Stomach (tissue), 9 donors: ENCODE results near the gene LIPT1. TPM values are rescaled to one million over a fixed set of nuclear protein-coding genes. Genes with fewer than 3 reads are reported as not detected.

Experiments used
- DNase-seq, 2 donors: peaks; one replicate each; pipeline versions ENCODE4 v3.0.0 to v3.0.0-alpha.2; 2013 to 2019
- H3K27ac ChIP-seq, 5 donors: fragments of 200-600 bp in 4 of 5; sonication (generic) in 4 of 5; one replicate each; pipeline ENCODE4 v1.5.1; 2013 to 2019; ENCODE audit warnings: mild to moderate bottlenecking in 1 of 5, moderate library complexity in 1 of 5
- H3K27me3 ChIP-seq, 3 donors: fragments of 200-600 bp; sonication (generic); one replicate each; pipeline ENCODE4 v1.5.1; 2017 to 2019; ENCODE audit warnings: mixed run types in 1 of 3
- H3K36me3 ChIP-seq, 4 donors: fragments of 200-600 bp; sonication (generic); 1 replicate in 3 of 4; 2 replicates in 1 of 4; pipeline ENCODE4 v1.5.1; 2016 to 2019
- H3K4me1 ChIP-seq, 4 donors: fragments of 200-600 bp; sonication (generic); one replicate each; pipeline ENCODE4 v1.5.1; 2016 to 2019
- H3K4me3 ChIP-seq, 4 donors: fragments of 200-600 bp; sonication (generic) in 3 of 4; one replicate each; pipeline ENCODE4 v1.5.1; 2016 to 2019; ENCODE audit warnings: mild to moderate bottlenecking in 1 of 4
- H3K9me3 ChIP-seq, 4 donors: fragments of 200-600 bp; sonication (generic); one replicate each; pipeline ENCODE4 v1.5.1; 2016 to 2019
- EP300 ChIP-seq: sonication (generic); formaldehyde crosslinking; IDR thresholded peaks from one replicate; pipeline ENCODE4 v1.6.1; 2017; ENCODE audit warnings: antibody characterized with exemption
- POLR2A ChIP-seq, 4 donors: fragments of 450-650 bp; IDR thresholded peaks; one replicate each; pipeline ENCODE4 v1.6.1; 2016; ENCODE audit warnings: antibody characterized with exemption in 4 of 4, control low read depth in 2 of 4, mild to moderate bottlenecking in 1 of 4, moderate library complexity in 1 of 4
- POLR2AphosphoS5 ChIP-seq, 3 donors: sonication (generic); formaldehyde crosslinking; IDR thresholded peaks; one replicate each; pipeline ENCODE4 v1.6.1; 2016; ENCODE audit warnings: antibody characterized with exemption in 3 of 3
- WGBS, 5 donors: extraction: QIAGEN DNeasy Blood & Tissue Kit in 3 of 5; methylation state at CpG; one replicate each; pipeline versions ENCODE4 v1.1.5 to v1.1.7; 2013 to 2018; 5-methylcytosine and 5-hydroxymethylcytosine counted together
- intact Hi-C: fragments of 100-400 bp; cut with DNase I; formaldehyde crosslinking; loops from one replicate; pipeline ENCODE4 v1.15.1; 2023; ENCODE audit warnings: low total_unique reads
- polyA plus RNA-seq, 3 donors: library from polyadenylated mRNA; stranded (reverse); fragments of 200-250 nt; gene quantifications; one replicate each; pipeline ENCODE4 v1.2.3, GENCODE V29; 2013
- total RNA-seq, 5 donors: library from RNA; depleted of rRNA; stranded (reverse); fragments of >200 nt; gene quantifications; one replicate each; pipeline versions ENCODE4 v1.1.0 to v1.2.3, GENCODE V29; 2014 to 2016
- TF ChIP-seq, protein P1 (sequence below), 7 experiments: fragments of 450-650 bp in 4 of 7; fragments of 200-600 bp in 3 of 7; sonication (generic) in 3 of 7; IDR thresholded peaks; one replicate each; pipeline ENCODE4 v1.5.1; 2016 to 2019; ENCODE audit warnings: antibody characterized with exemption in 7 of 7, control low read depth in 2 of 7, mild to moderate bottlenecking in 1 of 7
- donor health status: healthy with polysubstance abuse.
- donor health status: Bipolar disorder and iron deficiency.
- donor health status: healthy.

Gene LIPT1
- total and polyA plus RNA-seq, 8 donors = 4.5 to 31.7 (median 11.3) TPM

DNA sequence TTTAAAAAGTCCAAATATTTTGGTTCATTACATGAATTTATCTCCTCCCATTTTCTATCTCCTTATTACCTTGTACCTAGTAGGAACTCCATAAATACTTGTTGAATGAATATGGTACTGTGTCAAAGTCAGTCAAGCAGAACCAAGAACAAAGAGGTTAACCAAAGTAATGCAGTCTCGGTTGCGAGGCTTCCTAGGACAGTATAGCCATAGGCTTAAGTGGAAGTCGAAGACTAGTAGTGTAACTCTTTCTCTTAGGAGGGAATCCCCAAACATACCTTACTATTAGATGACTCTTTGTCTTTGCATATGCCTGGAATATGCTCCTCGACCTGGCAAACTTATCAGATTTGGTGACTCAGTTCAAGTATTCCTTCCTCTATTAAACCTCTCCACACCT is 4.8 kb downstream of the LIPT1 start:
- H3K27me3 ChIP-seq = no peaks in the 10 kb centered on the region
- intact Hi-C loops = no loop called here
- peaks cover 7 to 20% (median 12%) of the 10 kb centered on the region in 4 donors for H3K4me1 ChIP-seq
- WGBS, 5 donors = 80 to 88% (median 84%) methylated on average over 4 of the region's 4 CpGs
- no peak for DNase-seq
- no peak overlapping the region for H3K27ac ChIP-seq
- no peak overlapping the region for H3K4me3 ChIP-seq
- no peaks in the 10 kb centered on the region for H3K9me3 ChIP-seq
- peaks cover 0 to 62% (median 54%) of the 10 kb centered on the region in 4 donors for H3K36me3 ChIP-seq
- TF ChIP-seq EP300 (no peak), POLR2A (IDR thresholded peaks at IDR 0.05) (no peak), POLR2AphosphoS5 (IDR thresholded peaks at IDR 0.05) (no peak)
- TF ChIP-seq, protein P1, sequence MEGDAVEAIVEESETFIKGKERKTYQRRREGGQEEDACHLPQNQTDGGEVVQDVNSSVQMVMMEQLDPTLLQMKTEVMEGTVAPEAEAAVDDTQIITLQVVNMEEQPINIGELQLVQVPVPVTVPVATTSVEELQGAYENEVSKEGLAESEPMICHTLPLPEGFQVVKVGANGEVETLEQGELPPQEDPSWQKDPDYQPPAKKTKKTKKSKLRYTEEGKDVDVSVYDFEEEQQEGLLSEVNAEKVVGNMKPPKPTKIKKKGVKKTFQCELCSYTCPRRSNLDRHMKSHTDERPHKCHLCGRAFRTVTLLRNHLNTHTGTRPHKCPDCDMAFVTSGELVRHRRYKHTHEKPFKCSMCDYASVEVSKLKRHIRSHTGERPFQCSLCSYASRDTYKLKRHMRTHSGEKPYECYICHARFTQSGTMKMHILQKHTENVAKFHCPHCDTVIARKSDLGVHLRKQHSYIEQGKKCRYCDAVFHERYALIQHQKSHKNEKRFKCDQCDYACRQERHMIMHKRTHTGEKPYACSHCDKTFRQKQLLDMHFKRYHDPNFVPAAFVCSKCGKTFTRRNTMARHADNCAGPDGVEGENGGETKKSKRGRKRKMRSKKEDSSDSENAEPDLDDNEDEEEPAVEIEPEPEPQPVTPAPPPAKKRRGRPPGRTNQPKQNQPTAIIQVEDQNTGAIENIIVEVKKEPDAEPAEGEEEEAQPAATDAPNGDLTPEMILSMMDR (IDR thresholded peaks at IDR 0.05) = no peak

DNA sequence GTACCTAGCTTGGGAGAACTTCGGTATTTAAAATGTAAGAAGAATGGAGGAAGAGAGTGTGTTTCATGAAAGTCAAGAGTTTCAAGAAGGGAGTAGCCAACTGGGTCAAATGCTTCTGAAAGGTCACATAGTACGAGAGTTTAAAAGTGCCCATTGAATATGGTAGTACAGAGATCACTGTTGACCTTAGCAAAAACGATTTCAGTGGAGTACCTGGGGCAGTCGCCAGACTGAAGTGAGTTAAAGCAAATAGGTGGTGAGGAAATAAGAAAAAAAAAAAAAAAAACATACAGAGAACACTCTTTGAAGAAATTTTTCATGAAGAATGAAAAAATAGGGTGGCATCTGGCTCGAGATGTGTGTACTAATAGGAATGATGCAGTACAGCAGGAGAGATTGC is 11.5 kb downstream of the LIPT1 start:
- no peaks in the 10 kb centered on the region for H3K9me3 ChIP-seq
- no peak for TF ChIP-seq POLR2A (IDR thresholded peaks at IDR 0.05)
- TF ChIP-seq, protein P1 (IDR thresholded peaks at IDR 0.05) = no peak
- intact Hi-C loops = no loop called here
- H3K27me3 ChIP-seq = no peaks in the 10 kb centered on the region
- H3K4me3 ChIP-seq = no peak overlapping the region
- no peaks in the 10 kb centered on the region for H3K4me1 ChIP-seq
- 75 to 84% (median 82%) methylated on average over 5 of the region's 5 CpGs for WGBS, 5 donors
- peaks cover 15 to 93% (median 85%) of the 10 kb centered on the region in 4 donors for H3K36me3 ChIP-seq
- H3K27ac ChIP-seq = no peak overlapping the region
- no peak for DNase-seq

DNA sequence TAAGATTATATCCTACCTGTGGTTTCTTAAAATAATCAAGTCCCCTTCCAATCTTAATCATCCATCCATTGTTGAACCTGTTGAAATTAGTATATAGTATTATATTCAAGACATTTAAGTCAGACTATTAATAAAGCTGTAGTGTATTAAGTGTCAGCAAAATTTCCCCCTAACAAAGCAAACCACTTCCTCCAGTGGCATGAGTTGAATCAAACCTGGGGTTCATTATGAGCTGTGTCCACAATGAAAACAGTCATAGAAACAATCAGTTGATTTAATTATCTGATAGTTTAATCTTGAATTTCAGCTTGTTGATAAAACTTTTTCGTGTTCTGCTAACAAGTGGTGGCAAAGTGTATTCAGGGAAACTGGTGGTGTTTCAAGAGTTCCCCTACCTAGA is 14.8 kb downstream of the LIPT1 start:
- no peak for TF ChIP-seq POLR2A (IDR thresholded peaks at IDR 0.05)
- TF ChIP-seq POLR2AphosphoS5 (IDR thresholded peaks at IDR 0.05) = no peak
- no peak for TF ChIP-seq EP300
- TF ChIP-seq, protein P1 (IDR thresholded peaks at IDR 0.05) = no peak
- Histone ChIP-seq H3K4me3 (no peak overlapping the region), H3K9me3 (no peaks in the 10 kb centered on the region), H3K4me1 (no peaks in the 10 kb centered on the region), H3K36me3 (peaks cover 15 to 95% (median 89%) of the 10 kb centered on the region in 4 donors), H3K27ac (no peak overlapping the region), H3K27me3 (no peaks in the 10 kb centered on the region)
- no peak for DNase-seq
- 21 to 39% (median 29%) methylated on average over 1 of the region's 1 CpG for WGBS, 5 donors
- intact Hi-C loops = no loop called here

DNA sequence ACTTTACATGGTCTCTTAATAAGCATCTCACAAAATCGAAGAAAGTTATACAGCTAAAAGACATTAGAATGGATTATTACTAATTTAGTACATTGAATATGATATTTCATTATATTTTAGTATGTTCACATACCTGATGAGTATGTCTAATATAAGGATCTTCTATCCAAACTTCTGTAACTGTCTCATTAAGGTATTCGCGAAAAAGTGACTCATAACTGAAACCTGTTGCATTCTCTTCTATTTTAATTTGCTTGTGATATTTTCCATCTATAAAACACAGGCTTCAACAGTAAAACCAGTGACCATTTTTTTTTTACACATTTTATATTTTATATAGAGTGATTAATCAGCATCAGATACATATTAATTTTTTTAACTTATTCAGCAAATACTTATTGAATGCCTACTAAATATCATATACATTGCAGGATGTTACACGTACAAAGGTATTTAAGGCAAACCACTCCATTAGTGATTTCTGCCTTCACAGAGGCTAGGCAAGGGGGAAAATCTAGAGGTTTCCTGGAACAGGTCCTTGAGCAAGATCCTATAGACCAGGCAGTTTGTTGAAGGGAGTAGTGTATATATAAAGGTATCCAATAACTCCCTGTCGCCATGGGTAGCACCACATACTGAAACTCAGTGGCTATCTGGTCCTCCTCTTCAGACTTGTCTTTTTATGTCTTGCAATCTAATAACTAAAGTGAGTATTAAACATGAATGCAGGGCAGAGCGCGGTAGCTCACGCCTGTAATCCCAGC is 16.8 kb downstream of the LIPT1 start:
- Histone ChIP-seq H3K36me3 (peaks cover 15 to 75% (median 73%) of the 10 kb centered on the region in 4 donors), H3K27me3 (no peaks in the 10 kb centered on the region), H3K9me3 (no peaks in the 10 kb centered on the region), H3K27ac (no peak overlapping the region), H3K4me3 (no peak overlapping the region), H3K4me1 (no peaks in the 10 kb centered on the region)
- TF ChIP-seq EP300 (no peak), POLR2AphosphoS5 (IDR thresholded peaks at IDR 0.05) (no peak), POLR2A (IDR thresholded peaks at IDR 0.05) (no peak)
- TF ChIP-seq, protein P1 (IDR thresholded peaks at IDR 0.05) = no peak
- DNase-seq = no peak
- intact Hi-C loops = no loop called here
- WGBS, 5 donors = 96 to 98% (median 97%) methylated on average over 8 of the region's 8 CpGs
